ENCODE measurements around the gene USP20.

USP20 gene

GRCh38 chr9:129835860-129836223, 584 bp downstream of the USP20 start:
- TF ChIP-seq ZNF565 (CRISPR knock-in tag; conservative IDR thresholded peaks at IDR 0.05; ENCODE audit: low read depth) (no peak), ZC3H10 (CRISPR knock-in tag; IDR thresholded peaks at IDR 0.05) (no peak), ZNF70 (CRISPR knock-in tag; IDR thresholded peaks at IDR 0.05) (no peak), TOX (CRISPR knock-in tag; IDR thresholded peaks at IDR 0.05; ENCODE audit: borderline replicate concordance) (no peak), ZFP3 (CRISPR knock-in tag; IDR thresholded peaks at IDR 0.05) (no peak), TCF4 (CRISPR knock-in tag; IDR thresholded peaks at IDR 0.05; ENCODE audit: borderline replicate concordance) (no peak), OSR1 (CRISPR knock-in tag; IDR thresholded peaks at IDR 0.05) (no peak), ARNTL (CRISPR knock-in tag; IDR thresholded peaks at IDR 0.05; ENCODE audit: borderline replicate concordance, low read depth) (no peak), ZFP30 (CRISPR knock-in tag; IDR thresholded peaks at IDR 0.05) (no peak), CREB5 (CRISPR knock-in tag; IDR thresholded peaks at IDR 0.05; ENCODE audit: low read depth) (no peak), PPARA (CRISPR knock-in tag; IDR thresholded peaks at IDR 0.05; ENCODE audit: borderline replicate concordance) (no peak), GLIS3 (CRISPR knock-in tag; IDR thresholded peaks at IDR 0.05) (no peak), ISL1 (CRISPR knock-in tag; IDR thresholded peaks at IDR 0.05) (no peak), CSDC2 (CRISPR knock-in tag; IDR thresholded peaks at IDR 0.05) (no peak), SNAI2 (CRISPR knock-in tag; IDR thresholded peaks at IDR 0.05) (no peak), POU6F1 (CRISPR knock-in tag; IDR thresholded peaks at IDR 0.05; ENCODE audit: borderline replicate concordance, low read depth) (no peak), RARB (CRISPR knock-in tag; IDR thresholded peaks at IDR 0.05) (no peak), PATZ1 (CRISPR knock-in tag; IDR thresholded peaks at IDR 0.05; ENCODE audit: borderline replicate concordance) (no peak), BACH2 (CRISPR knock-in tag; IDR thresholded peaks at IDR 0.05; ENCODE audit: borderline replicate concordance) (no peak)
- ATAC-seq: no peak

GRCh38 chr9:129836311-129837007, 1.2 kb downstream of the USP20 start:
- ATAC-seq: no peak
- no peak for TF ChIP-seq PPARA (CRISPR knock-in tag; IDR thresholded peaks at IDR 0.05; ENCODE audit: borderline replicate concordance)
- no peak for TF ChIP-seq OSR1 (CRISPR knock-in tag; IDR thresholded peaks at IDR 0.05)
- no peak for TF ChIP-seq RARB (CRISPR knock-in tag; IDR thresholded peaks at IDR 0.05)

GRCh38 chr9:129838707-129839259, 3.5 kb downstream of the USP20 start:
- ATAC-seq: peak; percentile 82
- TF ChIP-seq OSR1 (CRISPR knock-in tag; IDR thresholded peaks at IDR 0.05) (no peak), BACH2 (CRISPR knock-in tag; IDR thresholded peaks at IDR 0.05; ENCODE audit: borderline replicate concordance) (no peak), ZNF70 (CRISPR knock-in tag; IDR thresholded peaks at IDR 0.05) (no peak), PATZ1 (CRISPR knock-in tag; IDR thresholded peaks at IDR 0.05; ENCODE audit: borderline replicate concordance) (no peak), TSHZ2 (CRISPR knock-in tag; IDR thresholded peaks at IDR 0.05) (no peak), CREB5 (CRISPR knock-in tag; IDR thresholded peaks at IDR 0.05; ENCODE audit: low read depth) (no peak), GLIS3 (CRISPR knock-in tag; IDR thresholded peaks at IDR 0.05) (no peak), ZFP3 (CRISPR knock-in tag; IDR thresholded peaks at IDR 0.05) (no peak), TCF4 (CRISPR knock-in tag; IDR thresholded peaks at IDR 0.05; ENCODE audit: borderline replicate concordance) (no peak), ZC3H10 (CRISPR knock-in tag; IDR thresholded peaks at IDR 0.05) (no peak), PPARA (CRISPR knock-in tag; IDR thresholded peaks at IDR 0.05; ENCODE audit: borderline replicate concordance) (no peak), RARB (CRISPR knock-in tag; IDR thresholded peaks at IDR 0.05) (no peak), SNAI2 (CRISPR knock-in tag; IDR thresholded peaks at IDR 0.05) (no peak), ZNF8 (CRISPR knock-in tag; IDR thresholded peaks at IDR 0.05) (no peak), ZNF565 (CRISPR knock-in tag; conservative IDR thresholded peaks at IDR 0.05; ENCODE audit: low read depth) (no peak), ESRRG (CRISPR knock-in tag; IDR thresholded peaks at IDR 0.05) (no peak), CSRNP3 (CRISPR knock-in tag; IDR thresholded peaks at IDR 0.05) (no peak)
